ENCODE results near the gene RAD51B.

Gene RAD51B

GRCh38 chr14:68158640-68159039, 339.1 kb downstream of the RAD51B start:
- Histone ChIP-seq H3K4me3 (ENCODE audit: low read depth, low read length) (no peak overlapping the region), H3K27ac (ENCODE audit: extremely low read depth, low read depth, low read length) (no peak overlapping the region), H3K9me3 (ENCODE audit: control insufficient read depth, insufficient read depth, low read depth, low read length) (no peaks in the 10 kb centered on the region), H3K4me1 (ENCODE audit: control insufficient read depth, insufficient read depth, low read length) (peaks cover 17% of the 10 kb centered on the region), H3K36me3 (ENCODE audit: control insufficient read depth in 2 of 2, insufficient read depth in 1 of 2, low read length in 2 of 2) (no peaks in the 10 kb centered on the region)
- POLR2A ChIA-PET, result no interaction called here
- CTCF ChIA-PET, result interaction anchor here (0.6 kb wide), 1 partner anchor 753 kb away, joined by 3 read pairs; no protein-coding TSS in a partner anchor
- no peak for TF ChIP-seq GLIS2 (tag by site-specific recombination; IDR thresholded peaks at IDR 0.05)
- no peak for TF ChIP-seq ZNF449 (tag by site-specific recombination; IDR thresholded peaks at IDR 0.05)
- no peak for TF ChIP-seq GLI4 (tag by site-specific recombination; IDR thresholded peaks at IDR 0.05)
- TF ChIP-seq ZNF335 (tag by site-specific recombination; conservative IDR thresholded peaks at IDR 0.05), result no peak
- TF ChIP-seq ZNF324 (tag by site-specific recombination; IDR thresholded peaks at IDR 0.05), result no peak
- no peak for TF ChIP-seq ZNF621 (tag by site-specific recombination; IDR thresholded peaks at IDR 0.05)

GRCh38 chr14:68159701-68160633, 340.4 kb downstream of the RAD51B start:
- H3K4me1 ChIP-seq (ENCODE audit: control insufficient read depth, insufficient read depth, low read length), result peaks cover 28% of the 10 kb centered on the region
- no peak overlapping the region for H3K27ac ChIP-seq (ENCODE audit: extremely low read depth, low read depth, low read length)
- CTCF ChIA-PET, result interaction anchor here (0.6 to 1.3 kb wide), 3 partner anchors 13 to 684 kb away, joined by 3 to 4 read pairs (median 3); no protein-coding TSS in a partner anchor
- no peak overlapping the region for H3K4me3 ChIP-seq (ENCODE audit: low read depth, low read length)
- POLR2A ChIA-PET, result no interaction called here
- H3K36me3 ChIP-seq (ENCODE audit: control insufficient read depth in 2 of 2, insufficient read depth in 1 of 2, low read length in 2 of 2), result no peaks in the 10 kb centered on the region
- H3K9me3 ChIP-seq (ENCODE audit: control insufficient read depth, insufficient read depth, low read depth, low read length), result no peaks in the 10 kb centered on the region
- TF ChIP-seq PRDM6 (tag by site-specific recombination; IDR thresholded peaks at IDR 0.05) (no peak), ZNF785 (tag by site-specific recombination; IDR thresholded peaks at IDR 0.05) (no peak), ZNF248 (tag by site-specific recombination; IDR thresholded peaks at IDR 0.05) (no peak), ZNF394 (tag by site-specific recombination; IDR thresholded peaks at IDR 0.05; ENCODE audit: borderline replicate concordance) (no peak), ZNF843 (tag by site-specific recombination; IDR thresholded peaks at IDR 0.05) (no peak), ZNF311 (tag by site-specific recombination; IDR thresholded peaks at IDR 0.05; ENCODE audit: borderline replicate concordance) (no peak), ZNF639 (tag by site-specific recombination; IDR thresholded peaks at IDR 0.05) (no peak), SCRT1 (tag by site-specific recombination; IDR thresholded peaks at IDR 0.05; ENCODE audit: borderline replicate concordance) (no peak), PRDM2 (tag by site-specific recombination; IDR thresholded peaks at IDR 0.05; ENCODE audit: borderline replicate concordance) (no peak), ZNF24 (tag by site-specific recombination; IDR thresholded peaks at IDR 0.05) (no peak), ZNF366 (tag by site-specific recombination; conservative IDR thresholded peaks at IDR 0.05) (no peak), ZNF426 (tag by site-specific recombination; IDR thresholded peaks at IDR 0.05) (no peak), ZIC2 (tag by site-specific recombination; IDR thresholded peaks at IDR 0.05) (no peak), ZNF148 (tag by site-specific recombination; IDR thresholded peaks at IDR 0.05; ENCODE audit: borderline replicate concordance) (no peak)

Data from HEK293 (cell line).